PC-9 (cell line): ENCODE measurements around the gene ARSG.

Experiments used
- CTCF ChIP-seq: fragments of 200-600 bp; sonication (generic); conservative IDR thresholded peaks from 2 replicates; pipeline ENCODE4 v1.6.1; 2017; ENCODE audit warnings: mixed run types, antibody characterized with exemption, mild to moderate bottlenecking, moderate library complexity
- EZH2 ChIP-seq: fragments of 200-600 bp; sonication (generic); IDR thresholded peaks from 2 replicates; pipeline ENCODE4 v1.8.0; 2017; ENCODE audit warnings: antibody characterized with exemption, low read depth

- no peak for TF ChIP-seq CTCF
- no peak for TF ChIP-seq EZH2
Observed at GRCh38 chr17:68379692-68380677, 88.7 kb downstream of the ARSG start.
